NCI-H82 (cell line): ENCODE measurements around the gene DCAF8.

Experiments used
- DNase-seq: peaks from one replicate; lab custom pipeline; 2025; lab: John Stamatoyannopoulos, UW

Gene DCAF8

DNA sequence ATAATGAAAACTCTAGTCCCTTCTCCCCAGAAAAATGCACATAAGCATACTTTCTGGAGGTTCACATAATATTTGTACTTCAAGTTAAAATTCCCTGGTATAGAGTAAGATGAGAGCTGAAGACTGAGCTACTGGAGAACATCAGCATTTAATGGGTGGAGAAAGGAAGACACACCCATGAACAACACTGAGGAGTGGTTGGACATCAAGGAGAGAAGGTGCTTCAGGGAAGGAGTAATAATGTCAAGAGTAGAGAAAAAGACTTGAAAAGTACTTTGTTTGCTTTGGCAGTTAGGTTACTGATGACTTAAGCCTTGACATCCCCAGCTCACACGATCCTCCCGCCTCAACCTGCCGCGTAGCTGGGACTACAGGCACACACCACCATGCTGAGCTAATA is 35.3 kb downstream of the DCAF8 start:
- no peak for DNase-seq

DNA sequence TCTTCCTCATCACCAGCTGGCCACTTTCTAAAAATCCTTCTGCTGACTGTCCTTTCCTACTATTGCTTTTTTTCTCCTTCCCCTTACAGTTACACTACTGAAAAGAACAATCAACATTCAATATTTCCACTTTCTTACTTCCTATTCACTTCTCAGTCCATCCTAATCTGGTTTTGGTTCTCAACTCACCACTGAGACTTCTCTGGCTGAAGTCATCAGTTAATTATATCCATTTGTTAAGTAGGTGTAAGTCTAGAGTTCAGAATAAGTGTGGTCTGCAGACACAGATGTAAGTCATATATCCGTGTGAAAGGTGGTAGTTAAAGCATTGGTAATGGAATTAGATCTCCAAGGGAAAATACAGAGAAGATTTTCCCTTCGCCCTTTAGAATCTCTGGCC is 35.7 kb downstream of the DCAF8 start:
- no peak for DNase-seq

DNA sequence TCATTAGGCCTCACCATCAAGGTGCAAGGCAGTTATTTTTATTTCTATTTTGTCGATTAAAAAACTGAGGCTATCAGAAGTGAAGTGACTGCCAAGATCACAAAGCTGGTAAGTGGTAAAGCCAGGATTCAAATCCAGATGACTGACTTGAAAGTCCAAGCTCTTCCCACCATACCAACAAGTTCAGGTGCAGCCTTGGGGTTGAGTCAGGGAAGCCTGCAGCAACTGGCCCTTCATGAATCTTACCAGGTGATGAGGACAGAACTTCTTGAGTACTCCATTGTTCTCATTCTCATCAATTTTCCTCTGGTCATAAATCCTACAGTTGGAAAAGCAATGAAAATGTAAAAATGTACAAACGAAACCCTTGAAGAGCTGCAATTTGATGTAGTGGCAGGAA is 37.0 kb downstream of the DCAF8 start:
- DNase-seq = no peak

DNA sequence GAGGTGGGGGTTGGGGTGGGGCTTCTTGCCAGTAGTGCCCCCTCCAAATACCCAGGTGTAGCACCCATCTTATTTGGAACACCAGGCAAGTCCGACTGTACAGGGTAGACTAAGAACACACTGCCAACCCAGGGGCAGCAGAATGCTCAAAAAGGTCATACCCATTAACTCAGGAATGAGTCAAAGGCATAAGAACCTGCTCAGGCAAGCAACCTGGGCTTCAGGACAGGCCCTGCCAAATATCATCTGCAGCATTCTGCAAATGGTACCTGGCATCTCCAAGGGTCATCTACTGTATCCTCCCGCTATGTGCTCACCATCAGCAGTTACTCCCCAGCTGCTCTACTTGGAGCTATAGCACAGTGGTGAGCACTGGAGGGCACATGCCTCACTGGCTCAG is 37.7 kb downstream of the DCAF8 start:
- DNase-seq = no peak

DNA sequence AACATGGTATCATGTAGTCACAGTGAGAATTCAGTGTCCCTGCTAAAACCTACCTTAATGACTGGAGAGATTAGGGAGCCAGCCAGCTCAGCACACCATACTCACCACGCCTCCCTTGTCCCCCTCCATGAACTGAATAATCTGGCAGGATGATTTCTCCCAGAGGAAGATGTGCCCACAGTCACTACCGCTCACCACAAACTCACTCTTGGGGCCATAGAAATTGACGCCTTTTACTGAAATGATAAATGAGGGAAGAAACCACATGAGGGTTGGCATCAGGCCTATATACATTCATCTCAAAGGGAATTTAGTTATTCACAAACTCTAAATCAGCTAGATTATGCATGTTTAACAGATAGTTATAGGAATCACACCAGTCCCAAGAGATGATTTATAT is 39.8 kb downstream of the DCAF8 start:
- DNase-seq = no peak

- DNase-seq = no peak
These were observed 41.3 kb downstream of the DCAF8 start for GRCh38 chr1:160221089-160221488.

DNA sequence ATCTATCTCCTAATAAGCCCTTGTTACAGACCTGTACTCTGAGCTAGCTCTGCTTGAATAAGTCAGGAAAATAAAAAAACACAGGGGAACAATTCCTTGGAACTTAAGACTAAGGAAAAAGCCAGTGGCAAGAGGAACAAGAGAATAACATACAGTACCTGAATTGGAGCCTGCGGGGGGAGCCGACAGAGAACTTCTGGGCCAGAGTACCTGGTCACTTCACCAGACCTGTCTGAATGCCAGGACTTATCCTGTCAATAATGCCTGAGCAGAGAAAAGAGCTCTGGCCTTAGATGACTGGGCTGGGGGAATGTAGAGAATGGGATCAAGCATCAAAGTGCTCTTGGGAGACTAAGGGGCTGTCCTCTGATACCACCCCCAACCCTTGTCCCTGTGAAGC is 42.0 kb downstream of the DCAF8 start:
- DNase-seq = no peak

- DNase-seq = peak; percentile 74
These were observed 43.1 kb downstream of the DCAF8 start for GRCh38 chr1:160219062-160219929.

- no peak for DNase-seq
These were observed 44.8 kb downstream of the DCAF8 start for GRCh38 chr1:160217481-160218051.

DNA sequence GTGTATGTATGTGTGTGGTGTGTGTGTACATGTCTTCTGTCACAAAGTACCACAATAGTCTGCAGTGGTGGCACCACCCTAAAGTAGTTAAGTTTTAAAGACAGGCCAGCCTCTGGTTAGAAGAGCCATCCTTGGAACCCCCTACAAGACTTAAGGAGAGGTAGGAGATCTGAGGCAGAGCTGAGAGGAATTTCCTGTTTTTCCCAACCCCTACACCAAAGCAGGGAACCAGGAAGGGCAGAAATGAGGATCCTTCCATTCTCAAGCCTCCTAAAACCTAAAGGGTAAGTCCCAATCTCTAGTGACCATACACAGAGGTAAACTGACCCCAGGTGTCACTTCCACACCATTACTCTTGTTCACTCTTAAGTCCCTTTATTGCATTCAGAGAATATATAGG is 46.0 kb downstream of the DCAF8 start:
- DNase-seq = no peak

DNA sequence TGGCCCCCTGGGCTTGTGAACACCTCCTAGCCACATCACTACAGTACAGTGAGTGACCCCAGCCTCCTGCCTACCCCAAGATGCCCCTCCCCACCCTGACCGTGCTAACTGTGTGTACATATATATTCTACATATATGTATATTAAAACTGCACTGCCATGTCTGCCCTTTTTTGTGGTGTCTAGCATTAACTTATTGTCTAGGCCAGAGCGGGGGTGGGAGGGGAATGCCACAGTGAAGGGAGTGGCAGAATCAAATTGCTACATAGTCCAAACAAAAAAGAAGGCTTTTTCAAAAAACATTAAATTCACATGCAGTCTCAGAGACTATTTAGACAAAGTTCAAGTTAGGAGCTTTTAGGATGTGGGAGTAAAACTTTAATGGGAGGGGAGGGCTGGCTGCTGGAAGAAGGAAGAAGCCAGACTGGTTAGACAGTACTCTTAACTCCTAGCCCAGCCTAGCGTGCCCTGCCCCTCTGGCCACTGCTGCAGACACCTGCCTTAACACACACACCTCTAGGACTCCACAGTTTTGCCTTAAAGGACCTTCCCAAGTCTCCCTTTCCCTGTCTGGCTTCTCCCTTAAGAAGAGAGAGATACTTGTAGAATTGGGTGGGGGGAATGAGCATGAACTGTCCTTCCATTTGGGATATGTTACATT is 47.7 kb downstream of the DCAF8 start:
- DNase-seq = no peak

GRCh38 chr1:160211046-160211790 is 51.1 kb downstream of the DCAF8 start:
- DNase-seq = peak; percentile 29

DNA sequence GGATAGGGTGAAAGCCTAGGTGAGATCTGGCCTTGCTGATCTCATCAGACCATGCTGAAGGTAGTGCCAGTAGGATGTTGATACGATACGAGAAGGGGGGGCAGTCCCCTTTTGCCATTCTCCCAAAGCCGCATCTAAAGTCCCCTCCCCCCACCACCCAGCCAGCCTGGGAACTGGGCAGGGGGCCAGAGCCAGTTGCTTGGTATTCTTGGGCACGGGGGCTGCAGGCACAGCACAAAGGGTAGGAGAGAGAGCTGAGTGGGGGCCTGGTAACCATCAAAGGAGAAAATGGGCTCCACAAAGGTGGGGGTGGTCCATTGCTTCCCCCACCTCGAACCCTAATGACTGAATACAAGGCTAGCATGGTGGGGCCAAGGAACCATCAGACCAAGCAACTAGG is 51.8 kb downstream of the DCAF8 start:
- DNase-seq = no peak

GRCh38 chr1:160209321-160210046 is 52.9 kb downstream of the DCAF8 start:
- peak; percentile 81 for DNase-seq

DNA sequence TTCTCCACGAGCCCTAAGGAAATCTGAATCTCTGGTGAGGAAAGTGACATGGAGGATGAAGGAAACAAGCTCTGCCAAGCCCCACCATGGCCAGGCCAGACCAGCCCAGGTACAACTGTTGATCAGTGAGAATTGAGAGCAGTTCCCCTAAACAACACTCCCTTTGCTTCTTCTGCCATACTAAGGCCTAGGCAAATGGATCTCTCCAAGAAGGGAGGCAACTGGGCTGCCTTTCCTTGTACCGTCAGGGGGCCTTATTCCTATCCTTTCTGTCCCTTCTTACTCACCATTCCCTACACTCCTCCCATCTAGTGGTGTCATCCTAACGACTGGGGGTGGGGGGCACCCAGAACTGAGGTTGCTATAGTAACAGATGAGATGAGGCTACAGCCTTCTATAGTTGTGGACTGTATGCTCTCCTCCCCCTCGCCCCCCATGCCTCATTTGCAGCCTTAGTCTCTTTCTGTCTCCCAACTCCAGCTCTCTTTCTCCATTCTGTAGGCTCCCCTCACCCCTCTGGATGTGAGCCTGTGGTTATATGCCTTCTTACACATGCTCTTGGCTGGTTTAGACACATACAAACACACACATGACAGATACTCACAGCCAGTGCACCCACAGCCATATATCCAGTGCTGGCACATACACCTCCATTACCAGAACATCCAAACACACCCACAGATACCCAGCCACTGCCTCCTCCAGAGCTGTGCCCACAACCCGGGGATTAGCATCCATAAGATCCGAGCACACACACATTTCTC is 53.6 kb downstream of the DCAF8 start:
- DNase-seq = no peak

DNA sequence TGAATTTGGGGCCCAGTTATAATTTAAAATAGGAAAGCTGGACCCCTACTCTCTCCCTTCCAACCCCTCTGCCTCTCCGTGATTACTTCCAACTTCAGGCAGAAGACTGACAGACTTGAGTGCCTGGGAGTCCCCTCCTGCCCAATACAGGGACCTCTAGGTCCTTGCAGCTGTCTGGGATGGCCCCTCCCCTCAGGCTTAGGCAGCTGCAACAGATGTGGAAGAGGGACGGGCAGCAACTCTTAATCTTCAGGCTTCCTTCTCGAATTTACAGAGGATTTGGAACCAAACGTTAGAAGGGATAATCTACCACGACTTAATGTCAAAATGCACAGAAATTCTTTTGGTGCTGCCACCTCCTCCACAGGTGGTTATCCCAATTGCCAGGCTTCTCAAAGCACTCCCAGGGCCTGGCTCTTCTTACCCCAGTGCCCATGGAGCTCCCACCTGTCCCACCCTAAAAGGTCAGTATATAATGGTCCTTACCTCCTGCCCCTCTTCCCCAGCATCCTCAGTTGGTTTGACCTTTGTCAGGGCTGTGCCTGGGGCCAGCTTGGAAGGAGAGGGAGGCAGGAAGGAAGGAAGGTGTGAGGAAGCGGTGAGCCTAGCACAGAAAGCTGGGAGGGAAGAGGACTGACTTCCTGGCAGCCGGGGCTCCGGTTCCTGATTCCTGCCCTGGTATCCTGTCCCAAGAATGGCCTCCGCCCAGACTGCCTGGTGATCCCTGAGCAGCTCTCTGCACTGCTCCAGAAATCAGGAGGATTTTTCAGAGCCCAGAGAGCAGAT is 54.4 kb downstream of the DCAF8 start:
- DNase-seq = peak; percentile 68

DNA sequence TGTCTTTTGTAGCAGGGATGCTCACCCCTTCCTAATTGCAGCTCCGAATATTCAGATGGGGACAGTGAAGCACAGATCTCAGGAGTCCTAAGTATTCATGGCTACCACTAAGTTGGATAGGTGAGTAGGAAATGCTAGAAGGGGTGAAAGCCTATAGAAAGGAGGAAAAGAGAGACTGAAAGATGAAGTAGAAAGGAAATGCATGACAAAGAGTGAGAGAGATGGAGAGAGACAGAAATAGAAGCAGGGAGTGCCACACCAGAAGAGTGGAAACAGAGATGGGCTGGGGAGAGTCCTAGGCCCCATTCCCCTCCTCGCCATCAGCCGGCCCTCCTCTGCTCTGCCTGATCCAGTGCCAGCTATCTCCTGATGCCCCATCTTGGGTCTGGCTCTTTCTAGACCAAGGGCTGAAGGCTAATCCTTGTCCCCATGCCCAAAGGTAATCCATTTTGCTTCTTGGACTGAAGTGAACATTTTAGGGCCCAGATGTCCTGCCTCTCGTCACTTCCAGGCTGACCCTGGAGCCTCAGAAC is 55.2 kb downstream of the DCAF8 start:
- DNase-seq = no peak

- no peak for DNase-seq
These were observed 55.8 kb downstream of the DCAF8 start for GRCh38 chr1:160206421-160207117.

DNA sequence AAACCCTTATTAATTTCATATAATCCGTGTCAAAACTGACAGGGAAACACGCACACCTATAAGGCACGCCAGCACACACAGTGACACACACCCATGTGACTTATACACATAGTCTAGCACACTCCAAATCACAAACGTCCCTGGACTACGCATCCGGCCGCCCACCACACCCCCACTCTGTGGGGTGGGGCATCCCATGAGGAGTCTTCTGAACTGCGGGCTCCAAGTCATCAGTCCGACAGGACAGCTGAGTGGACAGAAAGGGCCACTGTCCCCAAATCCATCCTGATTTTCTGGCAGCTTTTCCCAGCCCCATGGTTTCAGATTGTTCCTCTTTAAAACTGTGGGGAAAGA is 56.3 kb downstream of the DCAF8 start:
- DNase-seq = peak; percentile 55
